ENCODE data around the gene SRGAP1.

DNA sequence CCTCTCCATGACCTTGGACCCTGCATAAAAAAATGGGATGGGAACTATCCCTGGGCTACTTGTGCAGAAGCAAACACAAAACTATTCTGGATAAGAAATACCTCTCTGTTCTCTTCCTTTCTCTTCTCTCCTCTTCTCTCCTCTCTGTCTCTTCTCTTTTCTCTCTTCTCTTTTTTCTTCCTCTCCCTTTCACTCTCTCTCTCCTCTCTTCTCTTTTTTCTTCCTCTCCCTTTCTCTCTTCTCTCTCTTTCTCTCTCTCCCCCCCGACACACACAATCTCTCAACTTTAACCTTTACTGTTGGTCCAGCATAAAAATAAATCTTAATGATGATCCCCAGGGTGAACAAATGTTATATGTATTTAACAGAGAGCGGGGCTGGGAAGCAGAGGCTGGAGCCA, 141.4 kb downstream of the SRGAP1 start:
- TF ChIP-seq, protein P1, sequence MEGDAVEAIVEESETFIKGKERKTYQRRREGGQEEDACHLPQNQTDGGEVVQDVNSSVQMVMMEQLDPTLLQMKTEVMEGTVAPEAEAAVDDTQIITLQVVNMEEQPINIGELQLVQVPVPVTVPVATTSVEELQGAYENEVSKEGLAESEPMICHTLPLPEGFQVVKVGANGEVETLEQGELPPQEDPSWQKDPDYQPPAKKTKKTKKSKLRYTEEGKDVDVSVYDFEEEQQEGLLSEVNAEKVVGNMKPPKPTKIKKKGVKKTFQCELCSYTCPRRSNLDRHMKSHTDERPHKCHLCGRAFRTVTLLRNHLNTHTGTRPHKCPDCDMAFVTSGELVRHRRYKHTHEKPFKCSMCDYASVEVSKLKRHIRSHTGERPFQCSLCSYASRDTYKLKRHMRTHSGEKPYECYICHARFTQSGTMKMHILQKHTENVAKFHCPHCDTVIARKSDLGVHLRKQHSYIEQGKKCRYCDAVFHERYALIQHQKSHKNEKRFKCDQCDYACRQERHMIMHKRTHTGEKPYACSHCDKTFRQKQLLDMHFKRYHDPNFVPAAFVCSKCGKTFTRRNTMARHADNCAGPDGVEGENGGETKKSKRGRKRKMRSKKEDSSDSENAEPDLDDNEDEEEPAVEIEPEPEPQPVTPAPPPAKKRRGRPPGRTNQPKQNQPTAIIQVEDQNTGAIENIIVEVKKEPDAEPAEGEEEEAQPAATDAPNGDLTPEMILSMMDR (IDR thresholded peaks at IDR 0.05), result no peak
- TF ChIP-seq POLR2AphosphoS5 (IDR thresholded peaks at IDR 0.05), result no peak

Measured in gastroesophageal sphincter (tissue), 3 donors.